ENCODE results near the gene ERC2.

- TF ChIP-seq CTCF (conservative IDR thresholded peaks at IDR 0.05 in 1 of 2, IDR thresholded peaks at IDR 0.05 in 1 of 2; ENCODE audit: extremely low read depth in 1 of 2, insufficient read depth in 1 of 2, low read depth in 1 of 2, low read length in 2 of 2) (no peak), EZH2 (IDR thresholded peaks at IDR 0.05; ENCODE audit: borderline replicate concordance, low read length) (no peak)
Observed at GRCh38 chr3:55544219-55544618, 924.0 kb downstream of the ERC2 start.

All from mammary epithelial cell (primary cell).